Measurements from ENCODE around the gene MYO9B. TPM values are rescaled to one million over a fixed set of nuclear protein-coding genes. Genes with fewer than 3 reads are reported as not detected.
"Not testable (repeated sequence)": the region's sequence is repeated elsewhere in the genome, so short reads cannot be mapped to it uniquely, and the experiment has no call there.

Gene MYO9B
- total RNA-seq, 1 donor from 2014 or later, result 30.7 TPM

DNA sequence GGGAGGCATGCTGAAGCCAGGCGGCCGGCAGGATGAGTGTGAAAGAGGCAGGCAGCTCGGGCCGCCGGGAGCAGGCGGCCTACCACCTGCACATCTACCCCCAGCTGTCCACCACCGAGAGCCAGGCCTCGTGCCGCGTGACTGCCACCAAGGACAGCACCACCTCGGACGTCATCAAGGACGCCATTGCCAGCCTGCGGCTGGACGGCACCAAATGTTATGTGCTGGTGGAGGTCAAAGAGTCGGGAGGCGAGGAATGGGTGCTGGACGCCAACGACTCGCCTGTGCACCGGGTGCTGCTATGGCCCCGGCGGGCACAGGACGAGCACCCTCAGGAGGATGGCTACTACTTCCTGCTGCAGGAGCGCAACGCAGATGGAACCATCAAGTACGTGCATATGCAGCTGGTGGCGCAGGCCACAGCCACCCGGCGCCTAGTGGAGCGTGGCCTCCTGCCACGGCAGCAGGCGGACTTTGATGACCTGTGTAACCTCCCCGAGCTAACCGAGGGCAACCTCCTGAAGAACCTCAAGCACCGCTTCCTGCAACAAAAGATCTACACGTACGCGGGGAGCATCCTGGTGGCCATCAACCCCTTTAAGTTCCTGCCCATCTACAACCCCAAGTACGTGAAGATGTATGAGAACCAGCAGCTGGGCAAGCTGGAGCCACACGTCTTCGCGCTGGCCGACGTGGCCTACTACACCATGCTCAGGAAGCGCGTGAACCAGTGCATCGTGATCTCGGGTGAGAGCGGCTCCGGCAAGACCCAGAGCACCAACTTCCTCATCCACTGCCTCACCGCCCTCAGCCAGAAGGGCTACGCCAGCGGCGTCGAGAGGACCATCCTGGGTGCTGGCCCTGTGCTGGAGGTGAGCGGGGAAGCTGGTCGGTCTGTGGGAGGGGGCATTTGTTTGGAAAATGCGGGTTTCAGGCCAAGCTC lies 26.4 kb downstream of the MYO9B start:
- intact Hi-C loops (cut with micrococcal nuclease), result no loop called here
- no peak for DNase-seq

DNA sequence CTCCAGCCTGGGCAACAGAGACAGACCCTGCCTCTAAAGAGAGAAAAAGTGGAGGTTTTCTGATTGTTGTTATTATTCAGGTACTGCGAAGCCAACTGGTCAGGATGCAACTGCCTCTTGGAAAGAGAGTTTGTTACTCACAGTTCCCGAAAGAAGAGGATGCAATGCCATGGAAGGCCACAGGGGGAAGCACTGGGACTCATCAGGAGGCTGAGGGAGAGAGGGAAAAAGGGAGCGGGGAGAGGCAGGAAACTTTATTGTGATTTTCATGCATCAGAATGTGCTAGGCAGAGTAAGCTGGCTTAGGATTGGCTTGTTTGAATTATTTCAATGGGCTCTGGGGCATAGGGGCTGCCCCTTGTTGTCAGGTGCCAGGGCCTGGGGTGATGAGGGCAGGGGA lies 27.6 kb downstream of the MYO9B start:
- peaks cover 31% of the 10 kb centered on the region for H3K36me3 ChIP-seq
- H3K4me3 ChIP-seq, result no peak overlapping the region
- H3K27me3 ChIP-seq (ENCODE audit: low read depth), result no peaks in the 10 kb centered on the region
- no peak overlapping the region for H3K27ac ChIP-seq (replicated peaks)
- intact Hi-C loops (cut with micrococcal nuclease), result no loop called here
- no peaks in the 10 kb centered on the region for H3K9me3 ChIP-seq (replicated peaks)
- DNase-seq, result no peak
- TF ChIP-seq, protein P1, sequence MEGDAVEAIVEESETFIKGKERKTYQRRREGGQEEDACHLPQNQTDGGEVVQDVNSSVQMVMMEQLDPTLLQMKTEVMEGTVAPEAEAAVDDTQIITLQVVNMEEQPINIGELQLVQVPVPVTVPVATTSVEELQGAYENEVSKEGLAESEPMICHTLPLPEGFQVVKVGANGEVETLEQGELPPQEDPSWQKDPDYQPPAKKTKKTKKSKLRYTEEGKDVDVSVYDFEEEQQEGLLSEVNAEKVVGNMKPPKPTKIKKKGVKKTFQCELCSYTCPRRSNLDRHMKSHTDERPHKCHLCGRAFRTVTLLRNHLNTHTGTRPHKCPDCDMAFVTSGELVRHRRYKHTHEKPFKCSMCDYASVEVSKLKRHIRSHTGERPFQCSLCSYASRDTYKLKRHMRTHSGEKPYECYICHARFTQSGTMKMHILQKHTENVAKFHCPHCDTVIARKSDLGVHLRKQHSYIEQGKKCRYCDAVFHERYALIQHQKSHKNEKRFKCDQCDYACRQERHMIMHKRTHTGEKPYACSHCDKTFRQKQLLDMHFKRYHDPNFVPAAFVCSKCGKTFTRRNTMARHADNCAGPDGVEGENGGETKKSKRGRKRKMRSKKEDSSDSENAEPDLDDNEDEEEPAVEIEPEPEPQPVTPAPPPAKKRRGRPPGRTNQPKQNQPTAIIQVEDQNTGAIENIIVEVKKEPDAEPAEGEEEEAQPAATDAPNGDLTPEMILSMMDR (IDR thresholded peaks at IDR 0.05; ENCODE audit: borderline replicate concordance), result peak; percentile 45
- peaks cover 17% of the 10 kb centered on the region for H3K4me1 ChIP-seq

More for the DNA sequence above, 26.4 kb downstream of the MYO9B start:
- H3K36me3 ChIP-seq, result peaks cover 31% of the 10 kb centered on the region
- H3K4me3 ChIP-seq, result no peak overlapping the region
- H3K27me3 ChIP-seq (ENCODE audit: low read depth), result no peaks in the 10 kb centered on the region
- no peak overlapping the region for H3K27ac ChIP-seq (replicated peaks)
- H3K9me3 ChIP-seq (replicated peaks), result no peaks in the 10 kb centered on the region
- peaks cover 17% of the 10 kb centered on the region for H3K4me1 ChIP-seq
- TF ChIP-seq, protein P1 (IDR thresholded peaks at IDR 0.05; ENCODE audit: borderline replicate concordance), result no peak

DNA sequence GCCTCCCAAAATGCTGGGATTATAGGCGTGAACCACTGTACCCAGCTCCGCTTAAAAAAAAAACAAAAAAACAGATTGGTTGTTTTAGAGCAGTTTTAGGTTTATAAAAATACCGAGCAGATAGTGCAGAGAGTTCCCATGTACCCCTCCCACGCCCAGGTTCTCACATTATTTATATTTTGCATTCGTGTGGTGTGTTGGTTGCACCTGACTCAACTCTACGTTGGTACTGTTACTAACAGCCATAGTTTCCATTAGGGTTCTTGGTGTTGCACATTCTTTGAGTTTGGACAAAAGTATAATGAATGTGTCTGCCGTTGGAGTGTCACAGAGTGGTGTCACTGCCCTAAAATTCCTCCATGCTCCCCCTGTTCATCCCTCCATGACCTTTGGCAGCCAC lies 29.1 kb downstream of the MYO9B start:
- TF ChIP-seq, protein P1 (IDR thresholded peaks at IDR 0.05; ENCODE audit: borderline replicate concordance), result no peak
- Histone ChIP-seq H3K9me3 (replicated peaks) (no peaks in the 10 kb centered on the region), H3K4me3 (no peak overlapping the region), H3K27ac (replicated peaks) (no peak overlapping the region), H3K4me1 (peaks cover 28% of the 10 kb centered on the region), H3K27me3 (ENCODE audit: low read depth) (no peaks in the 10 kb centered on the region), H3K36me3 (peaks cover 31% of the 10 kb centered on the region)
- no peak for DNase-seq
- intact Hi-C loops (cut with micrococcal nuclease), result no loop called here

DNA sequence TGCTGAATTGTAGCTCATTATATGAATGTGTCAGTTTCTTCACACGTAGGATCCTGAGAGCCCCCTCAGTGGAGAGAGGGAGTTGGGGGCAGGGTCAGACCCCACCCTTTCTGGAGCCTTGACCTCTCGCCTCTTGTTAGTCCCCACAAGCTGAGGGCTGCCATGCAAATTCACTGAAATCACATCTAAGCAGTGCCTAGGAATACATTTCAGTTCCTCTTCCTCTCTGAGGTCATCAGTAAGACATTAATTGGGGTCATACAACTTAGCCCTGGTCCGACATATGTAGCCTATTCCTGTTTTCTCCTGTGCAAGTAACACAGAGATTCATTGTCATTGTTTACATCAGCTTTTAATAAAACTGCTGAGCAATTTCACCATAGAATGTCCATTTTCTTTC lies 30.0 kb downstream of the MYO9B start:
- H3K4me1 ChIP-seq, result peaks cover 28% of the 10 kb centered on the region
- H3K9me3 ChIP-seq (replicated peaks), result no peaks in the 10 kb centered on the region
- H3K36me3 ChIP-seq, result peaks cover 31% of the 10 kb centered on the region
- no peak for DNase-seq
- TF ChIP-seq, protein P1 (IDR thresholded peaks at IDR 0.05; ENCODE audit: borderline replicate concordance), result no peak
- intact Hi-C loops (cut with micrococcal nuclease), result no loop called here
- no peaks in the 10 kb centered on the region for H3K27me3 ChIP-seq (ENCODE audit: low read depth)
- H3K27ac ChIP-seq (replicated peaks), result no peak overlapping the region
- H3K4me3 ChIP-seq, result no peak overlapping the region

DNA sequence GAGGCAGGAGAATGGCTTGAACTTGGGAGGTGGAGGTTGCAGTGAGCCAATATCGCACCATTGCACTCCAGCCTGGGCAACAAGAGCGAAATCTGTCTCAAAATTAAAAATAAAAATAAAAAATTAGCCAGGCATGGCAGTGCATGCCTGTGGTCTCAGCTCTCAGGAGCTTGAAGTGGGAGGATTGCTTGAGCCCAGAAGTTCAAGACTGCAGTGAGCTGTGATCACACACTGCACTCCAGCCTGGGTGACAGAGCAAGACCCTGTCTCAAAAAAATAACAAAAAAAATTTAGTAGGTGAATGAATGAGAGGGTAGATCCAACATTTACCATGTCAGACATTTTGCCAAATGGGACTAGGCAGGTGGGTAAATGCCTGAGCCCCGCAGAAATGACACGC lies 31.4 kb downstream of the MYO9B start:
- H3K4me3 ChIP-seq; intact Hi-C loops (cut with micrococcal nuclease); H3K9me3 ChIP-seq (replicated peaks); H3K27ac ChIP-seq (replicated peaks); DNase-seq; H3K27me3 ChIP-seq (ENCODE audit: low read depth): not testable (repeated sequence)
- Histone ChIP-seq H3K36me3 (peaks cover 35% of the 10 kb centered on the region), H3K4me1 (peaks cover 30% of the 10 kb centered on the region)
